Suprapubic skin (tissue), 4 donors: Measurements from ENCODE around the gene GPR35. TPM values are rescaled to one million over a fixed set of nuclear protein-coding genes. Genes with fewer than 3 reads are reported as not detected.
A peak's percentile ranks its signal among the peaks of the same experiment; 100 is the strongest.

ENCODE experiments used
- DNase-seq, 2 donors: peaks; one replicate each; pipeline ENCODE4 v3.0.0-alpha.2; 2019; ENCODE audit warnings: low spot score in 2 of 2
- H3K27ac ChIP-seq: fragments of 200-600 bp; sonication (generic); one replicate; pipeline ENCODE4 v1.5.1; 2019
- H3K27me3 ChIP-seq: fragments of 200-600 bp; sonication (generic); one replicate; pipeline ENCODE4 v1.5.1; 2019
- H3K36me3 ChIP-seq: fragments of 200-600 bp; sonication (generic); one replicate; pipeline ENCODE4 v1.5.1; 2019
- H3K4me1 ChIP-seq: fragments of 200-600 bp; sonication (generic); one replicate; pipeline ENCODE4 v1.5.1; 2019
- H3K4me3 ChIP-seq: fragments of 200-600 bp; sonication (generic); one replicate; pipeline ENCODE4 v1.5.1; 2019; ENCODE audit warnings: mild to moderate bottlenecking
- H3K9me3 ChIP-seq: fragments of 200-600 bp; sonication (generic); one replicate; pipeline ENCODE4 v1.5.1; 2019
- CTCF ChIP-seq, 2 donors: fragments of 200-600 bp in 1 of 2; fragments of 450-650 bp in 1 of 2; sonication (generic) in 1 of 2; IDR thresholded peaks; one replicate each; pipeline ENCODE4 v1.5.1; 2016 to 2019; ENCODE audit warnings: antibody characterized with exemption in 2 of 2, mild to moderate bottlenecking in 1 of 2, moderate library complexity in 1 of 2
- EP300 ChIP-seq: sonication (generic); formaldehyde crosslinking; IDR thresholded peaks from one replicate; pipeline ENCODE4 v1.6.1; 2017; ENCODE audit warnings: antibody characterized with exemption
- POLR2A ChIP-seq, 2 donors: fragments of 450-650 bp; IDR thresholded peaks; one replicate each; pipeline ENCODE4 v1.6.1; 2017; ENCODE audit warnings: antibody characterized with exemption in 2 of 2, mild to moderate bottlenecking in 2 of 2, moderate library complexity in 2 of 2
- POLR2AphosphoS5 ChIP-seq, 3 donors: sonication (generic); formaldehyde crosslinking; IDR thresholded peaks; one replicate each; pipeline ENCODE4 v1.6.1; 2017; ENCODE audit warnings: antibody characterized with exemption in 3 of 3
- WGBS: methylation state at CpG from one replicate; pipeline ENCODE4 v1.1.5; 2018; 5-methylcytosine and 5-hydroxymethylcytosine counted together
- total RNA-seq, 4 donors: library from RNA; depleted of rRNA; stranded (reverse); fragments of >200 nt; gene quantifications; one replicate each; pipeline ENCODE4 v1.1.0, GENCODE V29; 2016

GPR35 gene
- total RNA-seq, 4 donors from 2014 or later = 1.4 to 7.5 (median 2.5) TPM

- DNase-seq = peak in 1 of 2 donors; percentile 69
- Histone ChIP-seq H3K9me3 (no peaks in the 10 kb centered on the region), H3K36me3 (no peaks in the 10 kb centered on the region), H3K4me1 (no peaks in the 10 kb centered on the region), H3K27ac (no peak overlapping the region), H3K27me3 (no peaks in the 10 kb centered on the region), H3K4me3 (no peak overlapping the region)
- 81% methylated on average over 2 of the region's 6 CpGs for WGBS
- TF ChIP-seq CTCF (IDR thresholded peaks at IDR 0.05) = no peak
- TF ChIP-seq EP300 = no peak
- TF ChIP-seq POLR2A (IDR thresholded peaks at IDR 0.05) = no peak
- no peak for TF ChIP-seq POLR2AphosphoS5 (IDR thresholded peaks at IDR 0.05)
These were observed 10.1 kb downstream of the GPR35 start for GRCh38 chr2:240635121-240635997.

GRCh38 chr2:240635998-240636547 lies 10.8 kb downstream of the GPR35 start:
- Histone ChIP-seq H3K27ac (no peak overlapping the region), H3K36me3 (no peaks in the 10 kb centered on the region), H3K9me3 (no peaks in the 10 kb centered on the region), H3K4me1 (no peaks in the 10 kb centered on the region), H3K27me3 (no peaks in the 10 kb centered on the region), H3K4me3 (no peak overlapping the region)
- 90% methylated on average over 3 of the region's 3 CpGs for WGBS
- no peak for TF ChIP-seq POLR2A (IDR thresholded peaks at IDR 0.05)
- no peak for TF ChIP-seq CTCF (IDR thresholded peaks at IDR 0.05)
- TF ChIP-seq POLR2AphosphoS5 (IDR thresholded peaks at IDR 0.05) = no peak
- TF ChIP-seq EP300 = no peak
- peak in 1 of 2 donors; percentile 47 for DNase-seq

GRCh38 chr2:240636563-240637115 lies 11.4 kb downstream of the GPR35 start:
- no peak for TF ChIP-seq CTCF (IDR thresholded peaks at IDR 0.05)
- Histone ChIP-seq H3K4me1 (no peaks in the 10 kb centered on the region), H3K4me3 (no peak overlapping the region), H3K27ac (no peak overlapping the region), H3K27me3 (no peaks in the 10 kb centered on the region), H3K9me3 (no peaks in the 10 kb centered on the region), H3K36me3 (no peaks in the 10 kb centered on the region)
- DNase-seq = peak in 1 of 2 donors; percentile 49
- 77% methylated on average over 8 of the region's 11 CpGs for WGBS

- 79% methylated on average over 7 of the region's 17 CpGs for WGBS
- H3K36me3 ChIP-seq = no peaks in the 10 kb centered on the region
- no peaks in the 10 kb centered on the region for H3K9me3 ChIP-seq
- H3K4me1 ChIP-seq = no peaks in the 10 kb centered on the region
- H3K27ac ChIP-seq = no peak overlapping the region
- no peak overlapping the region for H3K4me3 ChIP-seq
- peaks cover 7% of the 10 kb centered on the region for H3K27me3 ChIP-seq
- TF ChIP-seq POLR2A (IDR thresholded peaks at IDR 0.05) = no peak
- no peak for TF ChIP-seq EP300
- TF ChIP-seq POLR2AphosphoS5 (IDR thresholded peaks at IDR 0.05) = no peak
- no peak for TF ChIP-seq CTCF (IDR thresholded peaks at IDR 0.05)
- DNase-seq = peak in 1 of 2 donors; percentile 70
These were observed 12.0 kb downstream of the GPR35 start for GRCh38 chr2:240637116-240637900.
